GM19463 (cell line): ENCODE results near the gene BCAN.

ENCODE experiments used
- ATAC-seq: cut with Tn5 transposase; IDR thresholded peaks from one replicate; pipeline ENCODE4 v1.9.1; 2021; ENCODE audit warnings: mild to moderate bottlenecking, moderate library complexity; ENCODE audit not compliant: unreplicated experiment

The BCAN gene

GRCh38 chr1:156693848-156694689 lies 52.2 kb downstream of the BCAN start:
- no peak for ATAC-seq

GRCh38 chr1:156694690-156694962 lies 52.7 kb downstream of the BCAN start:
- ATAC-seq, result no peak

GRCh38 chr1:156696755-156697154 lies 54.8 kb downstream of the BCAN start:
- no peak for ATAC-seq

- no peak for ATAC-seq
Measured at GRCh38 chr1:156697481-156697880, 55.6 kb downstream of the BCAN start.

- ATAC-seq, result no peak
Measured at GRCh38 chr1:156698995-156699394, 57.1 kb downstream of the BCAN start.

- ATAC-seq, result no peak
Measured at GRCh38 chr1:156700736-156701531, 59.0 kb downstream of the BCAN start.

GRCh38 chr1:156703336-156703735 lies 61.4 kb downstream of the BCAN start:
- no peak for ATAC-seq

- ATAC-seq, result no peak
Measured at GRCh38 chr1:156703741-156704140, 61.8 kb downstream of the BCAN start.

GRCh38 chr1:156704166-156704711 lies 62.3 kb downstream of the BCAN start:
- ATAC-seq, result no peak

- ATAC-seq, result no peak
Measured at GRCh38 chr1:156704930-156705320, 63.0 kb downstream of the BCAN start.

- ATAC-seq, result no peak
Measured at GRCh38 chr1:156705321-156705917, 63.5 kb downstream of the BCAN start, which contains the start of gene CRABP2. Gene CRABP2, minus strand, starts transcription at chr1:156705583. Its CDS starts 137 bp downstream, at chr1:156705446.

GRCh38 chr1:156705918-156706656 lies 64.2 kb downstream of the BCAN start:
- no peak for ATAC-seq

- ATAC-seq, result no peak
Measured at GRCh38 chr1:156706657-156707416, 64.9 kb downstream of the BCAN start.

GRCh38 chr1:156707417-156708217 lies 65.7 kb downstream of the BCAN start:
- ATAC-seq, result no peak

GRCh38 chr1:156708218-156708661 lies 66.3 kb downstream of the BCAN start:
- ATAC-seq, result no peak

- no peak for ATAC-seq
Measured at GRCh38 chr1:156709031-156709430, 67.1 kb downstream of the BCAN start.
